Heart left ventricle (tissue), 13 donors: ENCODE data around the gene TRIAP1.

Source experiments
- CTCF ChIP-seq, 12 donors: fragments of 200-600 bp; sonication (generic) in 4 of 12; IDR thresholded peaks; one replicate each; pipeline versions ENCODE4 v1.5.0 to v1.8.0; 2018 to 2022; ENCODE audit warnings: antibody characterized with exemption in 12 of 12, mild to moderate bottlenecking in 5 of 12
- POLR2A ChIP-seq, 2 donors: fragments of 450-650 bp; IDR thresholded peaks; one replicate each; pipeline ENCODE4 v1.6.1; 2017; ENCODE audit warnings: antibody characterized with exemption in 2 of 2, mild to moderate bottlenecking in 2 of 2, moderate library complexity in 2 of 2
- donor health status: ischemic (EF 13 %, LVEDD 7.1; RV severe dilation, severe dysfunction).
- donor health status: DM: no; HTN: yes; CAD: no.
- donor health status: DM: no; HTN: no; CAD: no.
- donor health status: ischemic (EF 25% LVEDD 6.9; RV normal size, moderate dysfunction).
- donor health status: ischemic (EF 25% LVEDD 5.7; RV mildly dilated, moderate dysfunction).
- donor health status: ischemic (EF 35%, LVEDD 5.7; RV mildly dilated, moderate dysfunction).
- donor health status: nonischemic (EF 11% LVEDD 7.7; RV severe dilation, severe dysfunction).
- donor health status: DM: yes; HTN: yes; CAD: no.
- donor health status: PGD.
- donor health status: ischemic (EF 29% LVEDD 5.4; RV normal size, mild dysfunction).
- donor health status: nonischemic (EF 23%, LVEDD 6.1; RV moderate dilation, normal function).

- TF ChIP-seq CTCF (IDR thresholded peaks at IDR 0.05) (peak in 1 of 12 donors; percentile 16), POLR2A (IDR thresholded peaks at IDR 0.05) (no peak)
These were observed at the start of gene TRIAP1, which contains the start of gene GATC for GRCh38 chr12:120445911-120446843.
